Measurements from ENCODE around the gene PKNOX2.

Gene PKNOX2

GRCh38 chr11:125239585-125240560 is 75.3 kb downstream of the PKNOX2 start:
- no peak for DNase-seq

- DNase-seq = no peak
These were observed 76.6 kb downstream of the PKNOX2 start for GRCh38 chr11:125241104-125241503.

- no peak for DNase-seq
These were observed 77.7 kb downstream of the PKNOX2 start for GRCh38 chr11:125242141-125242775.

GRCh38 chr11:125244166-125244565 is 79.6 kb downstream of the PKNOX2 start:
- no peak for DNase-seq

DNA sequence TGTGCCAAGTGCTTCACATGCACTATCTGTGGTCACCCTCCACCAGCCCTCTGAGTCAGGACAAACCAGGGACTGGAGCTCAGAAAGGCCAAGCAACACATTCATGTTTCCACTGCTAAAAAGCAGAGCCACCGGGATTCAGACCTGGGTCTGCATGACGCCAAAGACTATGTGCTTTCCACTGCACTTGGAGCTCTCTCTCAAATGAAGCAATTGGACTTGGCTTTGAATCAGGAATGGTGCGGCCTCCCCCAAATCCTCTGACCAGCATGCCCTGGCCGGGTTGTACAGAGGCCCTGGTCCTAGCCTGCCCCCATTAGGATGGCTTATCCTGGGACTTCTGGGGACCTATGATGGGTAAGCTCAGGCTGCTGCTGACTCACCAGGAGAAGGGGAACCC is 80.7 kb downstream of the PKNOX2 start:
- no peak for DNase-seq

DNA sequence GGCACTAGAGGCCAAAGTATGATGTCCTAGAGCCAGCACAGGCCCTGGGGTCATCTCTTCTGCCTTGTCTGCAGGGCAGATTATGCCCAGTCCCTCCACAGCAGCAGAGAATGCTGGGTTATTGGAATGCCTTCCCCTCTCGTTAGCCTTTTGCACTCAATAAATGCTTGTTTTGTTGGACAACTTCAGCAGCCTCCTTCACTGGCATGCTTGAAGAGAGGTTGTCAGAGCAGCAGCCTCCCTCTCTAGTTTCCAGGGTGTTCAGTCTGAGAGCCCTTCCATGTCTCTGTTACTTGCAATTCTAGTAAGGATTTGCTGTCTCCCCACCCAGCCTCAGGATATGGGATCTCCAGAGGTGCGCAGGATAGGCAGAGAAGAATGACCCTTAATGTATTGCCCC is 82.9 kb downstream of the PKNOX2 start:
- DNase-seq = no peak

- no peak for DNase-seq
These were observed 86.0 kb downstream of the PKNOX2 start for GRCh38 chr11:125250318-125251213.

DNA sequence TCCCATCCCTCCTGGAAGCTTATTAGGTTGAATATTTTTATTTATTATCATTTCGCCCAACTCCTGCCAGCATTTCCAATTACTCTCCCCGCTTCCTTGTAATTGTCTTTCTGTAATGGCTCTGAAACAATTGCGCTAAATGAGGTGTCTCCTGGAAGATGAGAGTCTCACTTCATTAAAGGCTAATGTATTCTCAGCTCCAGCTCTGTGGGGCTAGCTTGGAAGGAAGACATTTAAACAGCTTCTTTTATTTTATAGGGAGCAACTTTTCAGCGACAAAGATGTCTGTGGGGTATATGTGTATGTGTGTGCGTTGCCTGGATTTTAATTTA is 86.6 kb downstream of the PKNOX2 start:
- DNase-seq = no peak

DNA sequence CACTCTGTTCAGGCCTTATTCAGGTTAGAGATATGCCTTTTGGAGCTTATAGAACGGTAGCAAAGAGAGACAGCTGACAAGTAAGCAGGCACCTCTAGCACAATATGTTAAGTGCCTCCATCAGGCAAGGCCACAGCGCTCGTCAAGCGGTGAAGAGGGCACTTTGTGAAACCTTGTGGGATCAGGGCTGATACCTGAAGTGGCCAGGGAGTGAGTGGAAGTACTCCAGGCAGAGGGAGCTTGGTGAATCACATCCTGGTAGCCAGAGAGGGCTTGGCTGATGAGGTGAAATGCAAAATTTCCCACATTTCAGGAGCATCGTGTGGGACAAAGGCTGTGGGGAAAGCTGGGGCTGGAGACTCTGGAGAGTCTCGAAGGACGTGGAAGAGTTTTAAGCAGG is 87.4 kb downstream of the PKNOX2 start:
- DNase-seq = no peak

- DNase-seq = no peak
These were observed 88.7 kb downstream of the PKNOX2 start for GRCh38 chr11:125253289-125253688.

GRCh38 chr11:125253795-125254525 is 89.4 kb downstream of the PKNOX2 start:
- no peak for DNase-seq

DNA sequence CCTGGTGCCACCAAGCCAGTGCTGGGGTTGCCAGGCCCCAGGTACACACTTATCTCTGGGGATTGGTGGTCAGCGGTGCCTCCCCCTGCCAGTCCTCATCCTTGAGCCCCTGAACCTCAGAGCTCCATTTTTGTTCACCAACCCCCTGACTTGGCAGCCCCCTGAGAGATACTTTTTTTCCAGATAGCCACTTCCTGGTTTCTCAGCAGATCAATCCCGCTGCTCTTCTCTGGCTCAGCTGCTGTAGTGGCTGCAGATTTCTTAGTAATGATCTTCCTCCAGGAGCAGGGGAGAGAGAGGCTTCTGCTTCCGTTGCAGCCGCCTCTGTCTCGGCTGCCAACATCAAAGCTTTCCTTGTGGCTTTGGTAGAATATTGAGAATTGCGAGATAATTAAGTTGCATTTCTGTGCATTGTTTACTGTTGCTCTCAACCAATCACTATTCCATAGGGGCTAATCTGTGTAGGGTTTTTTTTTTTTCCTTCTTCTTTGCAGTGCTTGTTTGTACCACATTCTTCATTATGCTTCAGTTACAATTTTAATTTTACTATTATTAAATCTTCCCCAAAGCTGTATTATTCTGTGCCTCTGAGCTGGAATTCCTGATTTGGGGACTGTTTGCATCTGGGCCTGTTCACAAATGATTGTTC is 92.1 kb downstream of the PKNOX2 start:
- DNase-seq = no peak

- DNase-seq = no peak
These were observed 92.6 kb downstream of the PKNOX2 start for GRCh38 chr11:125257190-125257579.

DNA sequence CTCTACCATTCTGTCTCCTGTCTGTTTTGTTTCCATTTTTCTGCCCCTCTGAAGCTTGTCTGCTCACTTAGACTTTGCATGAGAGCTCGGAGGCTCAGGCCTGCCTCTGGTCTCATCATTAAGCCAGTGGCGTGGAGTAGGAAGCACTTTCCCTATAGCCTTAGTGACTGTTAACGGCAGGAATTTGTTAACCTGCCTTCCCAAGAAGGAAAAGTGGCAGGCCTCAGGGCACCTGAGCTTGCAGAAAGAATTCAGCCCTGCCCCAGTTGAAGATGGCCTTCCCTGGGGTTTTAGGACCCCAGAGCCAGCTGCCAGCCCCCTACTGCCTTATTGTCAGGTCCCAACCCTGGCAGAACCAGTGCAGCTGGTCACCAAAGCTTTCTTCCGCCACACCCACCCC is 93.2 kb downstream of the PKNOX2 start:
- no peak for DNase-seq

- DNase-seq = no peak
These were observed 93.9 kb downstream of the PKNOX2 start for GRCh38 chr11:125258291-125259032.

GRCh38 chr11:125261588-125261987 is 97.0 kb downstream of the PKNOX2 start:
- no peak for DNase-seq

DNA sequence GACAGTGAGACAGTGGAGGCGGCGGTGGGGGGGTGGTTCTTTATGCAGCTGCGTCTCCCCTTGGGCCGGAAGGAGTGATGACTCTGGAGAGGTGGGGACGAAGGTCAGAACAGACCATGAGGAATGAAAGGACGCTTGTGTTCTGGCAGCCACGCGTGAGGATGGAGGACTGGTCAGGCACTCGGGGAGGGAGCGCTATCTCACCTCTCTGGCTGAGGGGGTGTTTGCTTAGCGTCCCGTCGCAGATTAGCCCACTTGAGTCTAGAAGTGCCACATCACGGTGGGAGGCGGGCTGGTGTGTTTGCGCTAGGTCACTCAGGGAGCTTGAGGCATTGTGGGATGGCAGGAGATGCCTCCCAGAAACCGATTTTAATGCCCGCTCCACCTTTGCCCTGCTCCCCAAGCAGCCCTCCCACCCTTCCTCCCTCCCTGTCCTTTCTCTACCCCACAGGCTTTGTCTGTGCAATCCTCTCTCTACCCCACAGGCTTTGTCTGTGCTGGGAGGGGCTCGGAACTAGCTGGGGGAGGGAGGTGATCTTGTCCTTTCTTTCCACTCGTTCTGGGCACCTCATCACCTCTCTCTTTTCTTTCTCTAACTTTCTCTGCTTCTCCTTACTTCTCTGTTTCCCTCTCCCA is 97.8 kb downstream of the PKNOX2 start:
- DNase-seq = no peak

DNA sequence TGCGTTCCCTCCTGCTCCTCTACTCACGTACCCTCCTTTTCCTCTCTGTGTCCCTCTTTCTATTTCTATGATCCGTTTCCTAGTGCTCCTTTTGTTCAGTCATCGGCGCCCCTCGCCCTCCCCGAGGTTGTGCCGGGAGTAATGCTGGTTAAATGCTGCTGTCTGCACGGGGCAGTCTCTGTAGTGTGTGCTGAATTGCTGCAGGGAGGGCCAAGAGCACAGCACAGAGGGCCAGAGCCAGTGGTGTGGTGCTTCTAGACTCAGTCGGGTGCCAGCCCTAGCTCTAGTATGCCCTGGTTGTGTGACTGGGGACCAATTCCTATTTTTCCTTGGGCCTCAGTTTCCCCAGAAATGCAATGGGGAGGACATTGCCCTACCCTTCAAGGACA is 98.3 kb downstream of the PKNOX2 start:
- DNase-seq = no peak

DNA sequence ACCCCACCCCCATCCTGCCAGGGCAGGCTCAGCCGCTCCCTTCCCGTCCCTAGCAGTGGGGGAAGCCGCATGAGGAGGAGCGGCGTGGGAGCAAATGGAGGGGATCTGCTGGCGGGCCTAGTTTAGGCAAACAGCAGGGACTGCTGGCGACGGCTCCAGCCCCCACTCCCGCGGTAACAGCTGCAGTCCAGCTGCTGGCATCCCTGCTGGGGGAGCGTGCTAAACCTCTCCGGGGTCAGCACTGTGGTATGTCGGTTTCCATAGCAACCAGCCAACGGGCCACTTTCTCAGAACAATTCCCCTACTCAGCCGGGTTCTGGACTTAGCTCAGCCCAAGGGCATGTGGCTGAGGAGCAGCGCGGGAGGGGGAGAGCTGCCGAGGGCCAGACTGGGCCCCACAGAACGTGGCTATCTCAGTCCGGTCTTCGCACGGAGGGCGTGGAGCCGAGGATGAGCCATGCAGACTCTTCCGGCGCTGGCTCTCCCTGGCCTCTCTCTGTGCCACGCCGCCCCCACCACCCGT is 98.8 kb downstream of the PKNOX2 start:
- DNase-seq = no peak
